Gastroesophageal sphincter (tissue), 4 donors: ENCODE measurements around the gene MEGF11. TPM values are rescaled to one million over a fixed set of nuclear protein-coding genes. Genes with fewer than 3 reads are reported as not detected.

Source experiments
- ATAC-seq: fragments of 150-250 bp; one replicate; pipeline ENCODE4 v1.9.1; 2016; ENCODE audit warnings: mild to moderate bottlenecking, moderate library complexity
- H3K27ac ChIP-seq, 4 donors: fragments of 200-600 bp; sonication (generic) in 3 of 4; 1 replicate in 3 of 4; 2 replicates in 1 of 4; pipeline ENCODE4 v1.5.1; 2016 to 2019
- H3K27me3 ChIP-seq: fragments of 200-600 bp; sonication (generic); one replicate; pipeline ENCODE4 v1.5.1; 2019
- H3K36me3 ChIP-seq, 2 donors: fragments of 200-600 bp; sonication (generic); one replicate each; pipeline ENCODE4 v1.5.1; 2019; ENCODE audit warnings: control low read depth in 1 of 2
- H3K4me1 ChIP-seq, 3 donors: fragments of 200-600 bp; sonication (generic); 1 replicate in 2 of 3; 2 replicates in 1 of 3; pipeline ENCODE4 v1.5.1; 2016 to 2019; ENCODE audit warnings: control low read depth in 2 of 3
- H3K4me3 ChIP-seq, 2 donors: fragments of 200-600 bp; sonication (generic); one replicate each; pipeline ENCODE4 v1.5.1; 2019; ENCODE audit warnings: mild to moderate bottlenecking in 1 of 2, moderate library complexity in 1 of 2
- H3K9me3 ChIP-seq, 3 donors: fragments of 200-600 bp; sonication (generic); one replicate each; pipeline ENCODE4 v1.5.1; 2017 to 2019; ENCODE audit warnings: control low read depth in 2 of 3
- CTCF ChIP-seq, 4 experiments: fragments of 200-600 bp in 2 of 4; fragments of 450-650 bp in 2 of 4; sonication (generic) in 1 of 4; IDR thresholded peaks; one replicate each; pipeline ENCODE4 v1.5.1; 2017 to 2019; ENCODE audit warnings: antibody characterized with exemption in 4 of 4, mild to moderate bottlenecking in 2 of 4, moderate library complexity in 2 of 4
- EP300 ChIP-seq: sonication (generic); formaldehyde crosslinking; IDR thresholded peaks from one replicate; pipeline ENCODE4 v1.6.1; 2017; ENCODE audit warnings: antibody characterized with exemption, mild to moderate bottlenecking
- POLR2A ChIP-seq, 2 donors: fragments of 450-650 bp; IDR thresholded peaks; one replicate each; pipeline ENCODE4 v1.6.1; 2017; ENCODE audit warnings: antibody characterized with exemption in 2 of 2, mild to moderate bottlenecking in 2 of 2, moderate library complexity in 1 of 2
- POLR2AphosphoS5 ChIP-seq: sonication (generic); formaldehyde crosslinking; IDR thresholded peaks from one replicate; pipeline ENCODE4 v1.6.1; 2017; ENCODE audit warnings: antibody characterized with exemption
- WGBS, 2 donors: methylation state at CpG; one replicate each; pipeline ENCODE4 v1.1.5; 2018; ENCODE audit warnings: low coverage in 1 of 2; 5-methylcytosine and 5-hydroxymethylcytosine counted together
- total RNA-seq, 4 donors: library from RNA; depleted of rRNA; stranded (reverse); fragments of >200 nt; gene quantifications; one replicate each; pipeline ENCODE4 v1.1.0, GENCODE V29; 2016

Gene MEGF11
- total RNA-seq, 4 donors from 2014 or later, result 0.08 TPM; not detected in 3

- no peaks in the 10 kb centered on the region for H3K36me3 ChIP-seq
- no peak for ATAC-seq
- H3K4me3 ChIP-seq, result no peak overlapping the region
- no peaks in the 10 kb centered on the region for H3K4me1 ChIP-seq
- H3K27ac ChIP-seq, result no peak overlapping the region
- no peaks in the 10 kb centered on the region for H3K9me3 ChIP-seq
- WGBS, 2 donors, result 81 to 82% methylated on average over 2 to 3 of the region's 5 CpGs
- TF ChIP-seq CTCF (IDR thresholded peaks at IDR 0.05), result no peak
- no peak for TF ChIP-seq POLR2A (IDR thresholded peaks at IDR 0.05)
- H3K27me3 ChIP-seq, result peaks cover 51% of the 10 kb centered on the region
These were observed 143.7 kb downstream of the MEGF11 start for GRCh38 chr15:66109826-66110225.

DNA sequence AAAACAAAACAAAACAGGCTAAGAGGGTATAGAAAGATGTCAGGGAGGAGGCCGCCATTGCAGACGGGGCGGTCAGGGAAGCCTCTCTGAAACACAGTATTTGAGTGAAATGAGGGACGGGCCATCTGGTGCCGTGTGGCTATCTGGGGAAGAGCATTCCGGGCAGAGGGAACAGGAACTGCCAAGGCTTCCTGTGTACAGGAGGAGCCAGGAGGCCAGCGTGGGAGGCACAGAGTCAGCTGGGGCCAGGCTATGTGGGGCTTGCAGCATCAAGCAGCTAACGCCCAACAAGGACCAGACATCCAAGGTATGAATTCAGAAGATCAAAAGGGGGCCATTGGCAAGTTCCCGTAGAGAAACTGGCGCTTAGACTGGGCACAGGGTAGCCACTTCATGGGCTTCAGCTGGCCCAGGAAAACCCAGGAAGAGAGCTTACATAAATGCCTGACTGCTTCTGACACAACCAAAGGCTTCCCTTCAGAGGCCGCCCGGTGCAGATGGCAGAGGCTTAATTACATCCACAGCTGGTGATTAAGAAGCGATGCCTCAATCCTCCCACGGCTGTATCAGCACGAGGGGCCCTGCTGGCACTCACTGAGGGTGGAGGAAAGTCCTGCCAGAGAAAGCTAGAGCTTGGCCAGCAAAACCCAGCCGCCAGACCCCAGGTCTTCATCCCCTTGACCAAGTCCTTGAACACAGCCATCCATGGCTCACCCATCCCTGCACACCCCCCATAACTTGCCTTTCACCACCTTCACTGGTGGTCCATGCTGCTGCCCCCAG lies 144.9 kb downstream of the MEGF11 start:
- WGBS, 2 donors, result 75% methylated on average over 6 of the region's 16 CpGs
- no peaks in the 10 kb centered on the region for H3K36me3 ChIP-seq
- H3K27me3 ChIP-seq, result peaks cover 49% of the 10 kb centered on the region
- TF ChIP-seq CTCF (IDR thresholded peaks at IDR 0.05), result no peak
- no peak for TF ChIP-seq EP300
- no peak for TF ChIP-seq POLR2AphosphoS5
- TF ChIP-seq POLR2A (IDR thresholded peaks at IDR 0.05), result no peak
- no peak overlapping the region for H3K4me3 ChIP-seq
- no peaks in the 10 kb centered on the region for H3K4me1 ChIP-seq
- ATAC-seq, result no peak
- no peaks in the 10 kb centered on the region for H3K9me3 ChIP-seq
- H3K27ac ChIP-seq, result no peak overlapping the region

DNA sequence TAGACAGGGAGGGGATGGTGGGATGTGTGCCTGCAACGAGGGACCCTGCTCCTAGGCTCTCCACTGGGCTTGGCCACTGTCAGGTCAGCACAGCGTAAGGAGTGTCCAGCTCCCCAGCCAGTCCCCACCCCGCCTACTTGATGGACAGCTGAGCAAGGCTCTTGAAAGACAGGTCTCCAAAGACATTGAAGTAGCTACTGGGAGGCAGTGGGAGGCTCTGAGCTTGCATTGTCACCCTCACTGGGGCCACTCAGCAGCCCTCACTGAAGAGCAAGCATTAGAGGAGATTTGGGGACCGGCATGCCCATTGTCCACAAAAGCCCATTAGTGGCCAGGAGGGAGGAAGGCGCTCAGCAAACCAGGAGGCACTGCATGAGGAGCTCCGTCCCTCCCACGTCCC lies 146.5 kb downstream of the MEGF11 start:
- Histone ChIP-seq H3K36me3 (no peaks in the 10 kb centered on the region), H3K9me3 (no peaks in the 10 kb centered on the region), H3K4me1 (no peaks in the 10 kb centered on the region), H3K27ac (no peak overlapping the region), H3K27me3 (peaks cover 41% of the 10 kb centered on the region), H3K4me3 (no peak overlapping the region)
- ATAC-seq, result no peak
- no CpG with 5 or more reads among the region's 7 CpGs for WGBS, 2 donors
- TF ChIP-seq CTCF (IDR thresholded peaks at IDR 0.05), result no peak
- no peak for TF ChIP-seq EP300
- no peak for TF ChIP-seq POLR2AphosphoS5
- no peak for TF ChIP-seq POLR2A (IDR thresholded peaks at IDR 0.05)

GRCh38 chr15:66105286-66106265 lies 148.0 kb downstream of the MEGF11 start:
- Histone ChIP-seq H3K9me3 (no peaks in the 10 kb centered on the region), H3K27me3 (peaks cover 55% of the 10 kb centered on the region), H3K36me3 (no peaks in the 10 kb centered on the region), H3K4me3 (no peak overlapping the region), H3K4me1 (no peaks in the 10 kb centered on the region), H3K27ac (no peak overlapping the region)
- 70 to 89% methylated on average over 4 to 6 of the region's 9 CpGs for WGBS, 2 donors
- no peak for TF ChIP-seq EP300
- TF ChIP-seq POLR2AphosphoS5, result no peak
- no peak for TF ChIP-seq POLR2A (IDR thresholded peaks at IDR 0.05)
- no peak for TF ChIP-seq CTCF (IDR thresholded peaks at IDR 0.05)
- no peak for ATAC-seq
